Measurements from ENCODE around the gene NR2F2. TPM values are rescaled to one million over a fixed set of nuclear protein-coding genes. Genes with fewer than 3 reads are reported as not detected.

NR2F2 gene
- total RNA-seq, 1 experiment from 2014 or later = 72.1 TPM

GRCh38 chr15:96321639-96322535 is 8.6 kb upstream of the NR2F2 start:
- H3K4me2 ChIP-seq = no peak overlapping the region
- H3K27ac ChIP-seq = no peak overlapping the region
- peaks cover 22% of the 10 kb centered on the region for H3K4me1 ChIP-seq (replicated peaks; ENCODE audit: insufficient read depth)
- intact Hi-C loops (cut with micrococcal nuclease; ENCODE audit: unreplicated experiment) = loop anchor here (10.0 kb wide), 1 partner anchor 687 kb away; no protein-coding TSS in a partner anchor
- no TSS peak for BruUV-seq (replicated peaks)
- H3F3A ChIP-seq (ENCODE audit: insufficient read depth, low read depth) = peaks cover 31% of the 10 kb centered on the region
- peaks cover 9% of the 10 kb centered on the region for H3K79me2 ChIP-seq (ENCODE audit: low read depth)
- ChIA-PET POLR2A (ENCODE audit: unreplicated experiment) (no interaction called here), CTCF (interaction anchor here (0.7 kb wide), 1 partner anchor 72 kb away, joined by 8 read pairs; no protein-coding TSS in a partner anchor)
- H3K4me3 ChIP-seq = no peak overlapping the region
- H3K36me3 ChIP-seq (ENCODE audit: low read depth) = no peaks in the 10 kb centered on the region
- no peak for DNase-seq
- H3K27me3 ChIP-seq (ENCODE audit: insufficient read depth, low read depth) = no peaks in the 10 kb centered on the region
- no peak overlapping the region for H2AFZ ChIP-seq
- 0 out of 2 replicates have a peak, but pooled peaks cover 3% of the 10 kb centered on the region for H4K20me1 ChIP-seq (ENCODE audit: insufficient read depth)
- no peaks in the 10 kb centered on the region for H3K9me2 ChIP-seq (ENCODE audit: insufficient read depth)
- TF ChIP-seq, protein P1, sequence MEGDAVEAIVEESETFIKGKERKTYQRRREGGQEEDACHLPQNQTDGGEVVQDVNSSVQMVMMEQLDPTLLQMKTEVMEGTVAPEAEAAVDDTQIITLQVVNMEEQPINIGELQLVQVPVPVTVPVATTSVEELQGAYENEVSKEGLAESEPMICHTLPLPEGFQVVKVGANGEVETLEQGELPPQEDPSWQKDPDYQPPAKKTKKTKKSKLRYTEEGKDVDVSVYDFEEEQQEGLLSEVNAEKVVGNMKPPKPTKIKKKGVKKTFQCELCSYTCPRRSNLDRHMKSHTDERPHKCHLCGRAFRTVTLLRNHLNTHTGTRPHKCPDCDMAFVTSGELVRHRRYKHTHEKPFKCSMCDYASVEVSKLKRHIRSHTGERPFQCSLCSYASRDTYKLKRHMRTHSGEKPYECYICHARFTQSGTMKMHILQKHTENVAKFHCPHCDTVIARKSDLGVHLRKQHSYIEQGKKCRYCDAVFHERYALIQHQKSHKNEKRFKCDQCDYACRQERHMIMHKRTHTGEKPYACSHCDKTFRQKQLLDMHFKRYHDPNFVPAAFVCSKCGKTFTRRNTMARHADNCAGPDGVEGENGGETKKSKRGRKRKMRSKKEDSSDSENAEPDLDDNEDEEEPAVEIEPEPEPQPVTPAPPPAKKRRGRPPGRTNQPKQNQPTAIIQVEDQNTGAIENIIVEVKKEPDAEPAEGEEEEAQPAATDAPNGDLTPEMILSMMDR (conservative IDR thresholded peaks at IDR 0.05) = no peak
- no peak for TF ChIP-seq EZH2 (IDR thresholded peaks at IDR 0.05; ENCODE audit: low read depth)
- no peaks in the 10 kb centered on the region for H3K9me3 ChIP-seq (ENCODE audit: insufficient read depth, low read depth)

GRCh38 chr15:96322536-96323318 is 7.8 kb upstream of the NR2F2 start:
- no peaks in the 10 kb centered on the region for H3K9me3 ChIP-seq (ENCODE audit: insufficient read depth, low read depth)
- no peaks in the 10 kb centered on the region for H3K36me3 ChIP-seq (ENCODE audit: low read depth)
- H3K79me2 ChIP-seq (ENCODE audit: low read depth) = peaks cover 18% of the 10 kb centered on the region
- intact Hi-C loops (cut with micrococcal nuclease; ENCODE audit: unreplicated experiment) = loop anchor here (10.0 kb wide), 1 partner anchor 688 kb away; no protein-coding TSS in a partner anchor
- H2AFZ ChIP-seq = no peak overlapping the region
- ChIA-PET POLR2A (ENCODE audit: unreplicated experiment) (no interaction called here), CTCF (no interaction called here)
- no peak overlapping the region for H3K4me2 ChIP-seq
- DNase-seq = no peak
- no peak overlapping the region for H3K27ac ChIP-seq
- H3K27me3 ChIP-seq (ENCODE audit: insufficient read depth, low read depth) = no peaks in the 10 kb centered on the region
- 0 out of 2 replicates have a peak, but pooled peaks cover 3% of the 10 kb centered on the region for H4K20me1 ChIP-seq (ENCODE audit: insufficient read depth)
- peaks cover 22% of the 10 kb centered on the region for H3K4me1 ChIP-seq (replicated peaks; ENCODE audit: insufficient read depth)
- TF ChIP-seq EZH2 (IDR thresholded peaks at IDR 0.05; ENCODE audit: low read depth) = no peak
- TF ChIP-seq, protein P1 (conservative IDR thresholded peaks at IDR 0.05) = no peak
- H3K4me3 ChIP-seq = no peak overlapping the region
- H3F3A ChIP-seq (ENCODE audit: insufficient read depth, low read depth) = peaks cover 31% of the 10 kb centered on the region
- no TSS peak for BruUV-seq (replicated peaks)
- no peaks in the 10 kb centered on the region for H3K9me2 ChIP-seq (ENCODE audit: insufficient read depth)
